HG02943 (cell line): ENCODE results near the gene FMOD.

Source experiments
- ATAC-seq: cut with Tn5 transposase; IDR thresholded peaks from one replicate; pipeline ENCODE4 v1.9.1; 2021; ENCODE audit warnings: mild to moderate bottlenecking, low read depth, moderate library complexity; ENCODE audit not compliant: unreplicated experiment

Gene FMOD

GRCh38 chr1:203361945-203362719, 11.2 kb upstream of the FMOD start:
- ATAC-seq, result no peak

DNA sequence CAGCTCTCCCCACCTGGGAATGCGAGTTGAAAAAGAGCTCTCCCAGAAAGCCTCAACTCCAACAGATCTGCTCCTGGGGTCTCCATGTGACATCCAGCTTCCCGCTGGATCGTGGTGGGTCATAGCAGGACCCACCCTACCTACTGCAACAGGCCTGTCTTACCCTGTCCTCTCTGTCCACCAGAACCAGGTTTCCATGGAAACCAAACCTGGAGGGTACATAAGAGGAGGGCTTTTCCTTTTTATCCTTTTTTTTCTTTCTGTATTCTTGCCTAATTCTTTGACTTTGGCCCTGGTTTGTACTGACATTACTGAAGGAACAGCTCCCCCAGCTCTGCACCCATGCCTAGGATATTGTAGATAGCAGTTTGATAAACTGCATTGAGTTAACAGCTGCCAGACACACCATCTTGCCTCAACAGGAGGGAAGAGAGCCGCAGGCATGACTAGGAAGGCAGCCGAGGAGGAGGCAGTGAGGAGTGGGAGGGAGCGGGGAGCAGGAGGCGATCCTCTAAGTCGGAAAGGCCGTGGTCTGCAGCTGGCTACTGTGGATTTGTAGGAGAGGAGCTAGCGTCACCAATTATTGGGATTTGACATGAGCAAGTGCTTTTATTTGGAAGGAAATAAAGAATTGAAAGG, 9.7 kb upstream of the FMOD start:
- ATAC-seq, result no peak

GRCh38 chr1:203359010-203359571, 8.2 kb upstream of the FMOD start:
- no peak for ATAC-seq

DNA sequence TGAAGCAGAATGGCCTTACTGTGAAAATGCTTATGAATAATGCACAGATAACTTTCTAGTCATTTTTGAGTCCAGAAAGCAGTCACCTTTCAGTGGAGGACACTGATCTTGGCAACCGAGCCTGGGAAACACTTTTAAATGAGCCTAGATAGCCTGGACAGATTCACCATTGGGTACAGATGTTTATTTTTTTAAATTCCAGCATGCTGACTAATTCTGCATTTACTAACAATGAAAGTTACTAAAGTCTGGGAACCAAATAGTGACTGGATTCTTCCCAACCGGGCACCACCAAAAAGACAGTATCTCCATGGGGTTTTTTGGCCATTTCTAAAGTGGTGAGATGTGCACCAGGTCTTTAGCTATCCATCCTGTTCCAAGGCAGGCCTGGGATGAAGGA, 3.3 kb upstream of the FMOD start:
- ATAC-seq, result no peak

GRCh38 chr1:203353486-203353885, 2.6 kb upstream of the FMOD start:
- ATAC-seq, result no peak

DNA sequence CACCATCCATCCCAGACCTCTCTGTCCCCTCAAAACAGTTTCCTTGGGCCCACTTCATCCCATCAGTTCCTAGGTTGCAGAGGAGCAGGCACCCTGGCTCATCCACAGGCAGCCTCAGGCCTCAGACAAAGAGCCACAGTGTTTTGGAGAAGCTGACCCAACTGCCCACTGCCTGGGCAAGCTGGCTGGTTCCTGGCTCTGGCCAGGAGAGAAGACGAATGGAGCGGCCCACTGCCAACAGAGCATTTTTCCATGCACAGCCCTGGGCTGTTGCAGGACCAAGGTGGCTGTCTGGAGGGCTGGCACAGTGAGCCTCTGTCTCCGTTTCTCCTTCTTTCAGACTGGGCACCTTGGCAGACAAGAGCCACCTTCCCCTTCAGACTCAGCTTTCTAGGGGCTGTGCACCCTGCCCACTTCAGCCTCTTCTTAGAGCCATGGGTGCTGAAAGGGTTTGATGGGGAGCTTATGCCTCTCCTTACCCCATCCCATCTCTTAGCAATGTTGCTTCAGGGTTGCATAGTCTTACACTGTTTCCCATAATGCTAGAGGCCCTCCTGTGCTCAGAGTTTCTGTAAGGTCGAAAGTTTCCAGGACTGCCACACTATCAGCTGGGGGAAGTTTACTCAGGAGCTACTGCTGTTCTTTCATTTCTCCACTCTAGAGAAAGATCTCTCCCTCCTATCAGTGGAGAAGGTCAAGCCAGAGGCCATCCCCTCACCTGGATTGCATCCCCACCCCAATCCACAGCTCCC, 973 bp downstream of the FMOD start:
- ATAC-seq, result no peak

- ATAC-seq, result no peak
Measured at GRCh38 chr1:203349166-203349565, 1.8 kb downstream of the FMOD start.

GRCh38 chr1:203346769-203347102, 4.2 kb downstream of the FMOD start:
- ATAC-seq, result no peak

DNA sequence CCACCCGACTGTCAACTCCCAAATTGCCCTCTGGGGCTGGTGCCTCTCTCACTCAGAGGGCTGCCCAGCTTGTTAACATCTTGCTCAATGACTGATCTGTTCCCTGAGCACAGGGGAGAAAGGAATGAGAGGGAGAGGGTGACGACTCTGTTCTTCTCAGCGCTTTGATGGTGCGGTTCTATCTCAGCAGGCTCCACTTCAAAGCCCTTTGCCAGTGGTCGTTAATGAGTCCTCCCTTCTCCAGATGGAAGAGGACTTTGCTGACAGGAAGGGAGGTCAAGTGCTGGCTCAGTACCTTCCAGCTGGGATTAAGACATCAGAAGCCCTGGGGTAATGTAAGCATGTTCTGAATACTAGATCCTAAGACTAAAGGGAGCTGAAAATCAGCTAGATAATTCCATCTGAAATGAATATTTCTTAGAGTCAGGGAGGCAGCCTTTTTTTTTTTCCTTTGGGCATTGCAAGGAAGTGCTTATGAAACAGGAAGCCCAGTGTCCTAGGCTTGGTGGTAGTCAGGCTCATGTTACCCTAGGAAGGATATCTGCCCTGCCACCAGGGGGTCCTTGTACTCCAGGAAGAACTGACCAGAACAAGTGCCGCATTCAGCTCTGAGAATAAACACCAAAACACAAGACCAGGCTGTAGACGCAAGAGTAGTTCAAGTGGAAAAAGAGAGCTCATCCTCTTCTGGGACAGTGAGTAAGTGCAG, 4.7 kb downstream of the FMOD start:
- no peak for ATAC-seq

DNA sequence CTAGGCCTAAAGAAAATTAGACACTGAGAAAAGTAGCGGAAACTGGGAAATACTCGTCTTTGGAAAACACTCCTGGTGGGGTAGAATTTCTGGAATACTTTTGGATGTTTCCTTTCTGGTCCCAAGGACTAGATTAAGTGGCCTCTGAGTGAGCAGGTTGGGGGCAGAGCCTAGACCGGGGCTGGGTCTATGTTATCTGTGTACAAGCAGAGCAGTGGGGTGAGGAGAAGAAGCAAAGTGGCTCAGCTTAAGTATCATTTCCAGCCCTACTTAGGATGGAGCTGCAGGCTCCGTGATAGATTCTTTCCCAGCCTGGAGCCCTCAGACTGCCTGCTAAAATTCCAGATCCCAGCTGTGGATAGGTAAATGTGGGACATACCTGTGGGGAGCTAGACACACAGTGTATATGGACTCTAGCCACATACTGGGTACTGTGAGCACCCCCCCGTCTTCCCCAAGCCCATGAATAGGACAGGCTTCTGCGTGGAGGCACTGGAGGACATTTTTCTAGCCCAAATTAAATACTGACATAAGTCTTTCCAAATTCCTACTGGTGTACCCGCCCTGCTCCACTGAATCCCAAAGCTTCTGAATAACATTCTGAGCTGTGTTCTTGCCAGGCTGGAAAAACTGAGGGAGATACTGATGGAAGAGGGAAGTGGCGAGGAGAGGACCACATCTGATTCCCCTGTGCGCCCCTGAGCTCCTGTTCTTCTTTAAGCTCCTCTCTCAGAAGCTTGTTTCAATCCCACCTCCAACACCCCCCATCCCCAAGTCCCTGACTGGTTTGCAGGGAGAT, 6.8 kb downstream of the FMOD start:
- ATAC-seq, result no peak

DNA sequence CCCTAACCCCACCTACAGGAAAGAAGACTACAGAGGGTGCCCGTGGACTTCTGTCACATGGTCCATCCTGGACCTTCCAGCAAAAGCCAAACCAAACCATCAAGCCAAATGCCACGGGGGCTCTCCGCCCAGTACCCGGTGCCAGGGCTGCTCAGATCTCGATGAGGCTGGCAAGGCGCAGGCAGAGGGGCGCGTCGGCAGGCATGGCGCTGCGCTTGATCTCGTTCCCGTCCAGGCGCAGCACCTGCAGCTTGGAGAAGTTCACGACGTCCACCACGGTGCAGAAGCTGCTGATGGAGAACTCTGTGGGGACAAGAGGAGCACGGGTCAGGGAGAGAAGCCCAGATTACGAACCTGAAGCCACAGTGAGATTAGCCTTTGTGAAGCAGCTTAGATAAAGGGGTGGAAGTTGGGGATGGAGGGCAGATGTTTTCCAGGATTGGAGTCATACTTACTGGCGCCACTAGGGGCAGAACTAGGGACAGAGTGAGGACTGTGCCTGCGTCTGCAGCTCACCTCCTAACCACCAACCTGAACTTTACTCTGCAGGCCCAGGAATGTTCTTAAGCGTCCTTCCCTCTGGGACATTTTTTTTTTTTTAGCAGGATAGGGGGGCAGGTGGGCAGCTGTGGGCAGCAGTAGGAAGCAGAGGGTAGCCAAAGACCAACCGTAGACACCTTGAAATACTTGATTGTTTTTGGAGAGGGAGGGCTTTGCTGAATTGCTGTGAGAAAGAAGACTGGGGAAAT, 8.6 kb downstream of the FMOD start:
- no peak for ATAC-seq

DNA sequence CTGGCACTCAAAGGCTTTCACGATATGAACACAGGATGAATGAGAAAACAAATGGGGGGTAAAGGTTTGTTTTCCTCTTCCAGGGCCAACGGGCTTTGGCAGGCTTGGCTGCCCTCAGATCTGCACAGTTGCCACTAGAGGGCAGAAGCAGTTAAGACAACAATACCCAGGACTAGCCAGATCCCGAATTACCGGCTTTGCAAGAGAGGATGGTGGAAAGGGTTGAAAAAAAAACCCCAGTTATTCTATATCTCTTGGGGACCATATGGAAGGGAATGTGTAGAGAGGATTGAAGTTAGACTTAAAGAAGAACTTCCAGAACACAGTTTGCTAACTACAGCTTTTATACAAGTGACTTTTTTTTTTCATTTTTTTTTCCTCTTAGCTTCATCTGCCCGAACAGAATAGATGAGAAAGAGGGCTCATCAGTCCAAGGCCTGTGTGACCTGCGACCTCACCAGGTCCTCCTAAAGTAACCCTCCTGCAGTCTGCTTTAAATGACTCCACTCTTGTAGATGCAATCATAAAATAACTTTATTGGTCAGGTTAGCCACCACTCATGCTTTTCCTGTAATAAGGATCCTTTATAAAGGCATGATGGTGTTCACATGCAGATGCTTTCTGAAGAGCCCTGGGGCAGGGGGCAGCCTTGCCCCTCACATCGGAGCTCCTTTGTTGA, 10.7 kb downstream of the FMOD start:
- ATAC-seq, result no peak

DNA sequence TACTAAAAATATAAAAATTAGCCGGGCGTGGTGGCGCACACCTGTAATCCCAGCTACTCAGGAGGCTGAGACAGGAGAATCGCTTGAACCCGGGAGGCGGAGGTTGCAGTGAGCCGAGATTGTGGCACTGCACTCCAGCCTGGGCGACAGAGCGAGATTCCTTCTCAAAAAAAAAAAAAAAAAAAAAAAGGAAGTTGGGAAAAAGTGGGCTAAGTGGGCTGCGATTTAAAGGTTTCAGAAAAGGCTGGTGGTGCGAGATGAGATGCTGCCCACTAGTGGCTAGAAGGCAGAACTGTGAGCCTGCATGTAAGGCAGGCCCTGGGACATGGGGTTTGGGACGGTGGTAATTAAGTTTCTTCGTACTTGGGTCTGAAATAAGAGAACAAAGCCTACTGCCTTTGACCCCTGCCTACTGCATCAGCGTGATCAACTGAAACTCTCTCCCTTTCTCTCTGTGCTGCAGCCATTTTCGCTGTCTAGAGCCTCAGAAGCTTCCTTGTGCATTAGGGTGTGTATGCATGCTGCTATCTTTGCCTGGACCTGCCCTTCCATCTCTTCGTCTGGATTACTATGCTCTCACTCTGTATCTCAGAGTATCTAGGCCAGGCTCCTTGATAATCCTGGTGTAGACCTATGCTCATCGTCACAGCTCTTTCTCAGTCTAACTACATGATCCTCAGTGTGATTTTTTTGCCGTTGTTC, 12.4 kb downstream of the FMOD start:
- no peak for ATAC-seq

DNA sequence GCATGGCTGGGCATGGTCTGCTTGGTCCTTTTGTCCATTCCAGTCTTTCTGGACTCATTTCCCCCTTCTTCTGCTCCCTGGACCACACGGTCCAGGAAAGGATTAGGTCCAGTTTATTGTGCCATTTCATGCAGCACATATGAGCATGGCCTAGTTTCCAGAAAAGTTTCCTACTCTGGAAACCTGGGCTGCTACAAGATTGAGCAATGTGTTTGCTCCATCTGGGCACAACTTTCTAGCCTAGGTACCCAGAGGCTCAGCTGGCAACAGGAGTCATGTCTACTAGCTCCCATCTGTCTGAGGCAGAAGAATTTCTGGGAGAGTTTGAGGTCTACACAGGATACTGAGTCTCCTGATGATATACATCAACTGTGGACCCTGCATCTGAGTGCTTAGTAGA, 14.8 kb downstream of the FMOD start:
- no peak for ATAC-seq

DNA sequence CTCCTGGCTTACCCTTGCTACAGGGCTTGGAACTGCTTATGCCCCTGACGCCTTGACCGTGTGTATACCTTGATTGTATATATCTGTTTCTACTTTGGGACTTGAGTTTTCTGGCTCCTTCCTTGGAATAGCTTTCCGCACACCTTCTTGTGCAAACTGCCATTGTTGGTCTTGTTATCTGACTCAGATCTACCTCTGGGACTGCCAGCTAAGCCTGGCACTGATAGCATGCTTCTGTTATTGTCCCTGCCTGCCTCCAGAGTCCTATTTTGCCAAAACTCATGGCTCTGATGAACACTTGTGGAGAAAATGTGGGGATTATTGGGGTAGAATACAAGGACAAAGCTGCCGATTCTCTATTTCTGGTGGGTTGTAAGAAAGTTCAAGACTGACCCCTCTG, 15.4 kb downstream of the FMOD start:
- ATAC-seq, result no peak

DNA sequence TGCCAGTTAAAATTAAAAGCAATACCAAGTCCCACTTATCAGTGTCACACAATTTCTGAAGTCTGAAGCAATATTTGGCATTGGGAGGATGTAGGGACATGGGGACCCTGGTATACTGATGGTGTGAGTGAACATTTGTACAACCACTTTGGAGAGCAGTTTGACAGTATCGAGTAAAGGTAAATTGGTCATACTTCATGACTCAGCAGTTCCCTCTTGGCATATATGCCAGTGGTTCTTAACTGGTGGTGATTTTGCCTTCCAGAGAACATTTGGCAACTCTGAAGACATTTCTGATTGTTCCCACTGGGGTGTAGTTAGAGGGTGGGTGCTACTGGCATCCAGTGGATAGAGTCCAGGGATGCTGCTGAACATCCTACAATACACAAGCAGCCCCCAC, 19.7 kb downstream of the FMOD start:
- ATAC-seq, result no peak

DNA sequence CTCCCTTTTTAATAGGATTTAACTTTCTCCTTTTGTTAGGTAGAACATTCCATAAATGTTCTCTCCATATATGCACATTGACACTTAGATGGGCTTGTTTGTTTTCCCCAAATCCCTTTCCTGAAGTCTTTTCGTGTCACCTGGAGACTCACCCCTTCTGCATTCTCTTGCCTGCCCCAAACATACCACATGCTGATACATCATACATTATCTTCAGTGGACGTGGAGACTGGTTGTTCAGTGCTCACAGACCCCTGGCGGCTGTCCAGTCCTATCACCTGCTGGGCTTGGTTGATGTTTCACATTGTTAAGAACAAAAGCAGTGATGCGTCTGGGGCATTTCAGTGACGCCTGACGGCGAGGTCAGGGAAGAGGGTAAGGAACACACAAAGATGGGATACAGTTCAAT, 22.2 kb downstream of the FMOD start:
- ATAC-seq, result no peak
